ENCODE data around the gene NAT8L.

Gene NAT8L

GRCh38 chr4:2072971-2073807 is 14.1 kb downstream of the NAT8L start:
- Histone ChIP-seq H3K4me2 (ENCODE audit: low read length) (no peak overlapping the region), H3K27me3 (ENCODE audit: control insufficient read depth, insufficient read depth, low read length) (no peaks in the 10 kb centered on the region), H3K79me2 (no peaks in the 10 kb centered on the region), H3K4me1 (no peaks in the 10 kb centered on the region), H3K9ac (no peak overlapping the region), H2AFZ (no peak overlapping the region), H3K9me3 (ENCODE audit: control insufficient read depth, low read length) (no peaks in the 10 kb centered on the region), H3K36me3 (ENCODE audit: control insufficient read depth, insufficient read depth, low read length) (no peaks in the 10 kb centered on the region), H3K27ac (no peak overlapping the region), H3K4me3 (ENCODE audit: low read depth, low read length) (no peak overlapping the region)
- TF ChIP-seq CTCF (IDR thresholded peaks at IDR 0.05), result no peak

DNA sequence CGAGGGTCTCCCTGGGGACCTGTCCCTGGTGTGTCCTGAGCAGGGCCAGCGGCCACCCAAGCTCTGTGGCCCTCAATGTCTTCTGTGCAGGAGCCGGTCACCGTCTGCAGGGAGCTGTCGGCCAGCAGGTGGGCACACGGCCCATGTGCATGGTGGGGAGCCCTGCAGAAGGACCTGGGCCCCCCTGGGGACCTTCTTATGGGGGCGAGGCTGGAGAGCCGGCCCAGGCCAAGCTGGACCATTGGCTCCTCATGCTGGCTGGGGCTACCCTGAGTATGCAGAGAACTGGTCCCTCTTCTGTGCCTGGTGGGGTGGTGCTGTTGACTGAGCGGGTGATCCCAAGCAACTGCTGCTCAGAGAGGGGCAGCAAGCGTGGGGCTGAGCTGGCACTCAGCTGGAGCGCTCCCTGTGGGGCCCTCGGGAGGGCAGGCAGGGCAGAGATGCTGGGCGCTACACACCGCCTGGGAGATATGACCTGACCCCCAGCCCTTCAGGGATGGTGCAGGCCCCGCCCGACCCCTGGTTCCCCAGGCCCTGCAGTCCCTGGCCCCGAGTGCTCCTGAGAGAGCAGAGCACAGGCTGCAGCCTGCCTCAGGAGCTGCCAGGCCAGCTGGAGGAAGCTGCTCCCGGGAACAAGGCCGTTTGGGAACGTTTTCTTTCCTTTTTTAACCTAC is 14.8 kb downstream of the NAT8L start:
- no peaks in the 10 kb centered on the region for H3K4me1 ChIP-seq
- no peaks in the 10 kb centered on the region for H3K9me3 ChIP-seq (ENCODE audit: control insufficient read depth, low read length)
- no peaks in the 10 kb centered on the region for H3K27me3 ChIP-seq (ENCODE audit: control insufficient read depth, insufficient read depth, low read length)
- TF ChIP-seq CTCF (IDR thresholded peaks at IDR 0.05), result no peak
- no peaks in the 10 kb centered on the region for H3K79me2 ChIP-seq
- no peak overlapping the region for H3K4me3 ChIP-seq (ENCODE audit: low read depth, low read length)
- H3K27ac ChIP-seq, result no peak overlapping the region
- H3K9ac ChIP-seq, result no peak overlapping the region
- H2AFZ ChIP-seq, result no peak overlapping the region
- no peak overlapping the region for H3K4me2 ChIP-seq (ENCODE audit: low read length)
- H3K36me3 ChIP-seq (ENCODE audit: control insufficient read depth, insufficient read depth, low read length), result no peaks in the 10 kb centered on the region

- no peaks in the 10 kb centered on the region for H3K9me3 ChIP-seq (ENCODE audit: control insufficient read depth, low read length)
- H3K4me3 ChIP-seq (ENCODE audit: low read depth, low read length), result no peak overlapping the region
- no peak overlapping the region for H3K4me2 ChIP-seq (ENCODE audit: low read length)
- no peaks in the 10 kb centered on the region for H3K4me1 ChIP-seq
- no peaks in the 10 kb centered on the region for H3K27me3 ChIP-seq (ENCODE audit: control insufficient read depth, insufficient read depth, low read length)
- no peak for TF ChIP-seq CTCF (IDR thresholded peaks at IDR 0.05)
- H3K79me2 ChIP-seq, result no peaks in the 10 kb centered on the region
- no peak overlapping the region for H3K27ac ChIP-seq
- H3K9ac ChIP-seq, result no peak overlapping the region
- H2AFZ ChIP-seq, result no peak overlapping the region
- H3K36me3 ChIP-seq (ENCODE audit: control insufficient read depth, insufficient read depth, low read length), result no peaks in the 10 kb centered on the region
These were observed 15.5 kb downstream of the NAT8L start for GRCh38 chr4:2074588-2074987.

DNA sequence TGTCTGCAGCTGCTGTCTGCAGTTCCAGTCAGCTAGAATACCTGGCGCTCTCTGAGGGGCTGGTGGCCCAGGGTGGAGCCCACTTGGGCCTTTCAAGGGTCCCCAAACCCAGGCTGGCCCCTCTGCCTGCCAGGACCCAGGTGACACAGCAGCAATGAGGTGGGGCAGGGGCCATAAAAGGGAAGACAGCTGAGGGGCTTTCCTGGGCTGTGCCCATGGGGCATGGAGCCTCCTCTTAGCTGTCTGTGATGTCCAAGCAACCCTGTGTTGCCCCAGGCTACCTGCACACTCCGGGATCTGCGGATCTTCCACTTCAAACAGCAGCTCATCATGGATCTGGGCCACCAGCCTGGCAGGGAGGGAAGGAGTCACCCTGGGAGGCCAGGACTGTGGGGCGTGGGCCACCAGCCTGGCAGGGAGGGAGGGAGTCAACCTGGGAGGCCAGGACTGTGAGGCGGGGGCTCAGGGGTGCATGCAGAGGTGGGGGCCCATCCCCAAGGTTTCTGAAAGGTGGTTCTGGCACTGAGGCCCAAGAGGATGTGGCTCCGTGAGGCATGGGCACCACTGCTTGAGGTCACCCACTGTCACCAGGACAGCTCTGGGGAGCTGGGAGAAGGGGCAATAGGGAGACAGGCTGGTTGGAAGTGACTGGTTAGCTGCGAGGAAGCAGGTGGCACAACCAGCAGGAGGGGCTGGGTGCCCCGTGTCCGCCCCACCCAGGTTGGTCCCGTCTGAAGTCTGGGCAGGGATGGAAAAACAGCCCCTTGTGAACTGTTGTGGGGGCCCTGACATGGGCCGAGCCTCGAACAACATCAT is 16.3 kb downstream of the NAT8L start:
- no peaks in the 10 kb centered on the region for H3K4me1 ChIP-seq
- no peak overlapping the region for H2AFZ ChIP-seq
- no peak overlapping the region for H3K4me3 ChIP-seq (ENCODE audit: low read depth, low read length)
- no peaks in the 10 kb centered on the region for H3K9me3 ChIP-seq (ENCODE audit: control insufficient read depth, low read length)
- no peak for TF ChIP-seq CTCF (IDR thresholded peaks at IDR 0.05)
- H3K4me2 ChIP-seq (ENCODE audit: low read length), result no peak overlapping the region
- no peak overlapping the region for H3K27ac ChIP-seq
- no peaks in the 10 kb centered on the region for H3K79me2 ChIP-seq
- H3K36me3 ChIP-seq (ENCODE audit: control insufficient read depth, insufficient read depth, low read length), result no peaks in the 10 kb centered on the region
- no peak overlapping the region for H3K9ac ChIP-seq
- no peaks in the 10 kb centered on the region for H3K27me3 ChIP-seq (ENCODE audit: control insufficient read depth, insufficient read depth, low read length)
